ENCODE data around the gene RPS6KA3.

DNA sequence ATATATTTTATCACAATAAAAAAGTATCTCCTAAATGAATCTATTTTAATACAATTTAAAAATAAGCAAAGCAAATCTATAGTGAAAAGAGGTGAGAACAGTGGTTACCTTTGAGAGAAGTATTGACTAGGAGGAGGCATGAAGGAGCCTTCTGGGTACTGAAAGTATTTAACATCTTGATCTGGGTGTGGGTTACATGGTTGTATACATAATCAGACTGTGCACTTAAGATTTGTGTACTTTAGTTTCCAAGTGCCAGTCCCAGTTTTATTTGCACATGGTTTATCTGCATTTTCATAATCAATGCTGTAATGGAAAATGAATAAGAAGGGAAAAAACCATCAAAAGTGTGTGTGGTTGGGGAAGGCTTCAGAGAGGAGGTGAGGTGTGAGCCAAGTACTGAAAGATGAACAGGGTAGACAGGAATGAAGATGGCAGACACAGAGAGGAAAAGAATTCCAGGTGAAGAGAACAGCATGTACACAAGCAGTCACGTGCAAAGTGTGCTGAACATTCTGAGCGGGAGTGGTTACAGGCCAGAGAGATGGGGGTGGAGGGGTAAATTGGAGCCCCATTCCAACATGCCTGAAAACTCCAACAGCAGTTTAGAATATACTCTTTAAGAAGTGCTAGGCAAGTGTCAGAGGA, 164.7 kb downstream of the RPS6KA3 start:
- TF ChIP-seq, protein P1, sequence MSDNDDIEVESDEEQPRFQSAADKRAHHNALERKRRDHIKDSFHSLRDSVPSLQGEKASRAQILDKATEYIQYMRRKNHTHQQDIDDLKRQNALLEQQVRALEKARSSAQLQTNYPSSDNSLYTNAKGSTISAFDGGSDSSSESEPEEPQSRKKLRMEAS (IDR thresholded peaks at IDR 0.05): no peak
- TF ChIP-seq EP300 (IDR thresholded peaks at IDR 0.05; ENCODE audit: borderline replicate concordance): no peak
- TF ChIP-seq YY1 (IDR thresholded peaks at IDR 0.05; ENCODE audit: low read depth): no peak
- TF ChIP-seq CEBPB (IDR thresholded peaks at IDR 0.05): no peak
- TF ChIP-seq, protein P2, sequence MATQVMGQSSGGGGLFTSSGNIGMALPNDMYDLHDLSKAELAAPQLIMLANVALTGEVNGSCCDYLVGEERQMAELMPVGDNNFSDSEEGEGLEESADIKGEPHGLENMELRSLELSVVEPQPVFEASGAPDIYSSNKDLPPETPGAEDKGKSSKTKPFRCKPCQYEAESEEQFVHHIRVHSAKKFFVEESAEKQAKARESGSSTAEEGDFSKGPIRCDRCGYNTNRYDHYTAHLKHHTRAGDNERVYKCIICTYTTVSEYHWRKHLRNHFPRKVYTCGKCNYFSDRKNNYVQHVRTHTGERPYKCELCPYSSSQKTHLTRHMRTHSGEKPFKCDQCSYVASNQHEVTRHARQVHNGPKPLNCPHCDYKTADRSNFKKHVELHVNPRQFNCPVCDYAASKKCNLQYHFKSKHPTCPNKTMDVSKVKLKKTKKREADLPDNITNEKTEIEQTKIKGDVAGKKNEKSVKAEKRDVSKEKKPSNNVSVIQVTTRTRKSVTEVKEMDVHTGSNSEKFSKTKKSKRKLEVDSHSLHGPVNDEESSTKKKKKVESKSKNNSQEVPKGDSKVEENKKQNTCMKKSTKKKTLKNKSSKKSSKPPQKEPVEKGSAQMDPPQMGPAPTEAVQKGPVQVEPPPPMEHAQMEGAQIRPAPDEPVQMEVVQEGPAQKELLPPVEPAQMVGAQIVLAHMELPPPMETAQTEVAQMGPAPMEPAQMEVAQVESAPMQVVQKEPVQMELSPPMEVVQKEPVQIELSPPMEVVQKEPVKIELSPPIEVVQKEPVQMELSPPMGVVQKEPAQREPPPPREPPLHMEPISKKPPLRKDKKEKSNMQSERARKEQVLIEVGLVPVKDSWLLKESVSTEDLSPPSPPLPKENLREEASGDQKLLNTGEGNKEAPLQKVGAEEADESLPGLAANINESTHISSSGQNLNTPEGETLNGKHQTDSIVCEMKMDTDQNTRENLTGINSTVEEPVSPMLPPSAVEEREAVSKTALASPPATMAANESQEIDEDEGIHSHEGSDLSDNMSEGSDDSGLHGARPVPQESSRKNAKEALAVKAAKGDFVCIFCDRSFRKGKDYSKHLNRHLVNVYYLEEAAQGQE (IDR thresholded peaks at IDR 0.05; ENCODE audit: low read depth): no peak
- no peak for TF ChIP-seq RAD21 (IDR thresholded peaks at IDR 0.05; ENCODE audit: low read depth)
- no peak for TF ChIP-seq TAF1 (IDR thresholded peaks at IDR 0.05; ENCODE audit: low read depth)
- no peak for TF ChIP-seq FOXM1 (IDR thresholded peaks at IDR 0.05; ENCODE audit: borderline replicate concordance, low read depth)
- TF ChIP-seq, protein P3, sequence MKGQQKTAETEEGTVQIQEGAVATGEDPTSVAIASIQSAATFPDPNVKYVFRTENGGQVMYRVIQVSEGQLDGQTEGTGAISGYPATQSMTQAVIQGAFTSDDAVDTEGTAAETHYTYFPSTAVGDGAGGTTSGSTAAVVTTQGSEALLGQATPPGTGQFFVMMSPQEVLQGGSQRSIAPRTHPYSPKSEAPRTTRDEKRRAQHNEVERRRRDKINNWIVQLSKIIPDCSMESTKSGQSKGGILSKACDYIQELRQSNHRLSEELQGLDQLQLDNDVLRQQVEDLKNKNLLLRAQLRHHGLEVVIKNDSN (IDR thresholded peaks at IDR 0.05): no peak
- TF ChIP-seq TCF12 (IDR thresholded peaks at IDR 0.05; ENCODE audit: low read depth): no peak
- no peak for TF ChIP-seq NFIC (IDR thresholded peaks at IDR 0.05)
- TF ChIP-seq CREB1 (IDR thresholded peaks at IDR 0.05; ENCODE audit: low read depth): no peak
